IPS-NIHi7 (cell line): Measurements from ENCODE around the gene ZNF516.

Source experiments
- DNase-seq: peaks from one replicate; pipeline ENCODE4 v3.0.0; 2012; ENCODE audit warnings: mixed read lengths; ENCODE audit errors: extremely low spot score

Gene ZNF516

DNA sequence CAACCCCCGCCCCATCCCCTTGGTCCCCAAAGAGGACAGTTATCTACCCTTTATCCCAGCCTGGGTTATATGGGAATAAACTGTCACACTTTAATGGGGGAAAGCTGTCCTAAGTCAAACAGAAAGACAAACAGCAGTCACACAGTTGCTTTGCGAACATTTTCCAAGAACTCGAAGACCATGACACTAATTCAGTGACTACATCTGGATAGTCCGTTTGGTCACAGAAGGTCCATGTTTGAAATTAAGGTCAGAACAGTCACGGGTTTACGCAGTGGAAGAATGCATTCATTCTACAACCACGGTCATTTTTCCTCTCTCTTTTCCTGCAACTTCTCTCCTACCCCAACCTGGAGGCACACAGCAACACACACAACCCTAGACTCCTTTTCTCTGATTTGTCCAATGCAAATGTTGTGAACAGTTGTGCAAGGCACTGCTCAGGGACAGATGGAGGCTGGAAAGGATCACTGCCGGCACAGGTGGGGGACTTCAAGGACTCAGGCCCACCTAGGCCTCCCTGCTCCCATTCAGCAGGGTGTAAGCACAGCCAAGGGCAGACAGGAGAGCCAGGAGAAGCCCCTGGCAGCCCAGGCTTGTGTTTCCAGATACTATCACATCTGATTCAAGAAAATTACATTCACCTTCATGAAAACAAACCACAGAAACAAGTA is 39.9 kb downstream of the ZNF516 start:
- no peak for DNase-seq

DNA sequence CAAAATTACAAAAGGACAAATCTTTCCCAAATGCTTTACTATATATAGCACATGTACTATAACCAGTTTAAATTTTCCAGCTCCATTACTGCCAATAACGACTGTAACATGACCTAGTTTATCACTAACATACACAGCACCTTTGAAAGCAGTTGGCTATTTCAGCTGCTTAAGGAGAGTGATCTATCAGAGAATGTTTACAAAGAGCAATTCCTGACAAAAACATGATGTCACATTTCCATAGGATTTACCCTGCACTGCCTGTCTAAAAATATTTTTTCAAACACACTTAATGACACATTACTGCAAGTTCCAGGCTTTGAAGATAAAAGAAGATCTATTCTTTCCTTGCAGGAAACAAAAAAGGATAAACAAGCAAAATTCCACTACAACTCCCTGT is 40.6 kb downstream of the ZNF516 start:
- DNase-seq: no peak

DNA sequence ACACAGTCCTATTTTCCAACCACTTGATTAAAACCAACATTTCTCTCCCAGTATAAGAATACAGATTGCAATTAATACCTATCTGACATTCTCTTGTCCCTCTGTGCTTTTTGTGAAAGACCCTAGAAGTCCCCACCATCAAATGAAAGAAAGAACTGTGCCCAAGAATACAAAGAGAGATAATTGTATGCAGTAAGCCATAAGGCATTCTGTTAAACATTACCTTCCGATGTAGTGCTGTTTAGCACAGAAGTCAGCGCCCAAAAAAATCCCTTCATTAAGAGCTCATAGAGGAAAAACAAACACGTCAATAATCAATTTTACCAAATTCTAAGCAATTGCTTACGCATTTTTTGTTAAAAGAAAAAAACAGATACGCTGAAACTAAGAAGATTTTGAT is 41.1 kb downstream of the ZNF516 start:
- no peak for DNase-seq

DNA sequence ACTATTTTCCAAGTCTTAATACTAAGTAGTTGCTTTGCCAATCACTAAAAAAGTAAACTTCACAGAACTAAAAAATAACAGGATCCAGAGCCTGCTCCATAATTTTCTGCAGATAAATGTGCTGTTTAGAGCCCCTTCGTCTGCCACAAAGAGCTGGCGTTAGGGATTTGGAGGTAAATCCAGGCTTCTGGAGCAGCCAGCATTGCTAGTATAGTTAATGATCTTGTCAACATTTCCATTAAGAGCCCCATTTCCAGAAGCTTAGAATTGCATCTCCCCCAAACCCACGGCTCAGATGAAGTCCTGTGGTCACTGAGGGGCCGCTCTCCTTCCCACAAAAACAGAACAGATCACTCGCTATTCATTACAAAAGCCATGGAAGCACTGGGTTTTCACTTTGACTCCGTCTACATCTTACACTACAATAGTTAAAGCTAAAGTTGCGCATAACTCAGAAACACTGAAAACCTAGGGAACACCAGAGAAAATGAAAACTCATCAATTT is 41.9 kb downstream of the ZNF516 start:
- no peak for DNase-seq

DNA sequence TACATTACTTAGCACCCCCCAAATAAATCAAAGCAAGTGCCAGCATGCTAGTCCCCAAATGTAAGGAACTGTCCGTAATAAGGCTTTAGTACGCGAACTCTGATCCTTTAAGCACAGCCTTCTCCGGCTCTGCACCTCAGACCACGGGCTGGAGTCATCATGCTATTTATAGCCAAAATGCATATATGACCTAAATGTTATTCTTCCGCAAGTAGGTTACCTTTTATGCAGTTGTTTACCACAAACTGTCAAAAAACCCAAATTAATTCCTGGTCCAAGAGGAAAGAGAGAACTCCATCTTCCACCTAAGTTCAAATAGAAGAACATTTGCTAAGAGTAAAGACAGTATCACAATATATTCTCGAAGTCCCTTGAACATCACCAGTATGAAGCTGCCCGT is 42.7 kb downstream of the ZNF516 start:
- no peak for DNase-seq

DNA sequence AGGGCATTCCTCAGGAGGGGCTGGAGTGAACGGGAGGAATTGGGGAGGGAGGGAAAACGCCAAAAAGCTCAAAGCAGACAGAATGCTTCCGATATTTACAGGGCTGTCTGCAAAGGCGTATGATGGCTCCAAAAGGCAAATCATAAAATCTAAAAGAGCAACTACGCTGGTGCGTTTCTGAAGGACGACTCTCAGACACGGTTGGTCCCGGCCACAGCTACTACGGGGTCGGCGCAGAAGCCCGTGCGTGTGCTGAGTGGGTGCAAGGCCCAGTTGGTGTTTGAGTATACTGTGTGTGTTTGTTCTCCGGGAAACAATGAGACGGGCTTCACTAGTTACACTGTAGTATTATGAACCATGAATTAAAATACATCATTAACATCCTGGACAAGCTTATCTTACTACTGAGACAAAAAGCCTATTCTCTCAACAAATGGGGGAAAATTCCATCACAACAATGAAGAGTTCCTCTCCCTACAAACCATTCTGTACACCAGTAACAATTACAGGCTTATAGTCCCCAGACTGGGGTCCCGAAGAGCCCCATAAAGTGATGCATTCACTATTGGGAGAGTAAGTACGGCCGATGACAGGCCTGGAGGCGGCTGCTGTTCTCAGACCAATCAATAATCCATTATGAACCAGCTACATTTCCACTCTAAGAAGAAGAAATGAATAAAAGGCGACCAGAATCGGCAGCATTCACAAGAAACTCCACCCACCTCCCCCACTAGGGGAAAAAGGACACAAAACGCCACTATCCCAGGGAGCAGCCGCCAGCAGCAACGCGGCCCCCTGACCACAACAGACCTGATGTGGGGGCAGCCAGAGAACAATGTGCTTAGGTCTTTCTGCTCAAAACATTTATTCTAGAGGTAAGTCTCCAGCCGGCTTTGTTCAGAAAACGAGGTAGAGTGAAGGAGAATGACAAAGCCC is 43.4 kb downstream of the ZNF516 start:
- DNase-seq: no peak

DNA sequence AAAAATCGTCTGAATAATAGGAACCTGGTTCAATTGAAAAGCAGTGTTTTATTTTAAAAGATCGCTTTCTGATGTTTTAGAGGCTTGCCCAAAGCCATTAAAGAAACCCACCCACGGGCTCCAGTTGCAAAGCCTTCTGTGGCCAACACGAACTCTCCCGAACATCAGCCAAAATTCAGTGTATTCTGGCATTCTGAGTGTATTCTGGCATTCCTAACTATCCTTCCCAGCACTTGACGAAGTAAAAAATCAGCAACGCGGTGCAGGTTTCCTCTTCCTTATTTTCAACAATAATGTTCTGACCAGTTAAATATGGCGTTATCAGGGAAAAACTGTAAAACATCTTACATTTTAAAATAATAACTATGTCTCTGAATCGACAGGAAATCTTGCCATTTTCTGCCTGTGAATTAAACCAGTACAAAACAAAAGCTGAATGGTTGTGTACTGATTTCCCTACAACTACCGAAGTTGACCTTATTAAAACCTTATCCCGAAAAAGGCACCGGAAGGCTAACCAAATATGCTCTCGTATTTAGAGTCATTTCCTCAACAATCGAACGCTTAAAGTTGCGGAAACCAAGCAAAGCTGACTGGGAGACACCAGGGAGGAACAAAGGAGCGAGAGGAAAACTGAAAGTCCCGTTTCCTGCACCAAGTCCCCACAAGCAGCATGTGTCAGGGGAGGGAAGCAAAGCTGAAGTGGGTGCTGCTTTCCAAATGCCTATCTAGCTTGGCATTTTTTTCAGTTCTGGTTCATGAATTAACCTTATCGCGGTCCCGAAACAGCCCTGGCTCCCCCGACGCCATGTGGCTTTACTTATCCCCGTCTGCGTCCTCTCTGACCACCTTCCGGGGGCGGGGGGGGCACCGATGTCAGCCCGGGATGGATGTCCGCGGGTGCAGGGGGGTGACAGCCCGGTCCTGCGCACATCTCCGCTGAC is 44.3 kb downstream of the ZNF516 start:
- DNase-seq: peak; percentile 55

DNA sequence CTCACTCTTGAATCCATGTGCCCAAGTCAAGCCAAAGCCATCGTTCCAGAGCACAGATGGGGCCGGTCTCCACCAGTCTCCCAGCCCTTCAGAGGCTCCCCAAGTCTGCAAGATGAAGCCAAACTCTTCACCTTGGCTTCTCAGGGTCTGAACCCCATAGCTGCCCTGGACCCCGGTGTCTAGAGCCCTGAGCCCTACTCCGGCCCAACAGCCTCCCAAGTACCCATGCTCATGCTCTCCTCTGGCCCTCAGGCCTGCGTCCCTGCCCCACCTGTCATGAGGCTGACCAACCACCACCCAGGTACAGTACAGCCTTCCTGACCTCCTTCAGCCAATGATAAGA is 46.0 kb downstream of the ZNF516 start:
- DNase-seq: no peak

DNA sequence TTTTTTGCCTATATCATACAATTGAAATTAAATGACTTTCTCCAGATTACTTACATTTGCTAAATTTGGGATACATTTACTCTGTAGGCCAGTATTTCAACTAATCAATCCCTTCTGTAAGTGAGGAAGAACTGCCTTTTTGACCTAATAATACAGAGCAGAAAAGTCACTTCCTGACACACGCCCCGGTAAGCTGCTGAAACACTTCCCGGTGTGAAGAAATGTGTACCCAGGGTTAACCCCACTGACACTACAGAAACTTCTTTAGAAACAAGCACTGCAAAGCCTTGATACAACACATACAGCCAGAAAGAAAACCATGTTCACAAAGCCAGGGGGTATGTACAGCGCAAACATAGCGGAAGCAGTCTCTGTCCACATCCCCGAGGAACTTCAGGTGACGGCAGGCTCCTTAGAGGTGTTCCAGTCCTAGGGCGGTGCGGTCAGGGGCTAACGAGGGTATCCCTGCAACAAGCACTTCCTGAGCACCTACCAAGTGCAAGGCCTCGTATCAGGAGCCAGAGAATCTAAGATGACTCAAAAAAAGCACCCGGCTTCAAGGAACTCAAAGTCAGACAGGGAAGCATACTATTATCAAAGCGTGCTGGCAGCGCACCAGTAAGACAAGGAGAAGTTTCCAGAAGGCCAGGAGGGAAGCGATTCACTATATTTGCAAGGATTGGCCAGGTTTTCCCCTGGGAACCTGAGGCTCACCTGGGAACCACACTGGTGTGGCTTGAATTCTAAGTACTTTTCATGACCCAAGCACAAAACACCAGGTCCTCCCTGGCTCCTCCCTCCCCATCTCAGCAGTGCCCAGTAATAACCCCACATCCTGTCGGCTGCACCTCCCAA is 46.6 kb downstream of the ZNF516 start:
- DNase-seq: no peak

DNA sequence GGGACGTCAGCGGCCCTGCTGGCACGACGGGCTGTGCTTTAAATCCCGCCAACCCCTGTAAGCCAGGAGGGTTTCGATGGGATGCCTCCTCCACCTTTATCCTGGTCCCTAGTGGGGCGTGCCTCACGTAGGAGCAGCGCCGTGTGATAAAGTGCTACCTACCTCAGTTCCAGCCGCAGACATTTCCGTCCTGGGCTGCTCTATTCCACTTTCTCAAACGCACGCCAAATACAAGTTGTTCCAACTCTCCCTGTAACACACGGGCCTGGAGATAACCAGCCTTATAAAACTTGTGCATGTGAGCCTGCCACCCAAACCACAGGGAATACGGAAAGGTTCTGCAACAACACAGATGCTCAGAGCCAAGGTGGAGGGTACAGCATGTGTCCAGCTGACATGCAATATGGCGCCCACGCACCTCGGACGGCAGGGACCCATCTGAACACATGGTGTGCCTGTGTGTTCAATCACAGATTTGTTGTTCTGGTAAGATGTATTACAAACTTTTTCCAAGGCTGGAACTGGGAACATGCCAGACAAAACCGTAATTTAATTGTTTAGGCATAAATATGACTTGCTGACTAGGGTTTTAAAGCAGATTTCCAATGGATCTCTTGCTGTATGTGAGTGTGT is 47.7 kb downstream of the ZNF516 start:
- no peak for DNase-seq

DNA sequence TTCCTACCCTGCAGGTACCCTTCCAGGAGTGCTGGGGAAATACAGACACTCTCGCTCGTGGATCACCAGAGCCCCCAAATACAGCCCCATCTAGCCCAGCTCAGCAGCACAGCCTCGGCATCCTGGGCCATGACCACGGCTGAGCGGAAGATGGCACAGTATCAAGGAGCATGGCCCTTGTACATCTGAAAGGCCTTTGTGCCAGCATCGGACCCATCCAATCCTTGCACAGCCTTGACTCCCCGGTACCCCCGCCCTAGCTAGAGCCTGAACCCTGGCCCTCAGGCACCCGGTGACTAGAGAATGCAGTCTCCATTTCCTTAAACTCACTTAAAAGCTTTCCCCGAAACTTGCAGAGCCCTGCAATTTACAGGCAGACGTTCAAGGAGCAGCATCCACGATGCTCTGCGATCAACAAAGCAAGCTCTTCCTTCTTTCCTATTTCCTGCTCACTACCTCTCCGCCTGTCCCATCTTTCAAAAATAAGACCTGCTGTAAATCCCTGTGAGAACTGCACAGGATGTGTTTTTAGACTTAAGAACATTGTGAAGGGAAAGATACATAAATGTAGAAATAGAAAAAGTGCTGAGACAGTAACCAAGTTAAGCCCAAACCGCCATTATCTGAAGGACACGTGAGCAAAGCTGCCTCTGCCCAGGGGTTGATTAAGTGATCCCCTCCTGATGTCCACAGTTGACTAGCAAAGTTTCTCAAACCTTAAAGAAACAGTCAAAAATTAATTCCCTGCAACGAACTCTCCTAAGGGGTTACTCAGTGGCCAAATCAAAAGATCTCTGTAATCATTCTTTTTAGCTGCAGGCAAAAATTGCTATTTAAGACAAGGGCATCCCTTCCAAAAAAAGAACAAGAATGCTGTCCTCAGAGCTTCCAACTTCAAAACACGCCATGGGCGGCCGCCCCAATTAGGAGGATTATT is 48.5 kb downstream of the ZNF516 start:
- no peak for DNase-seq

DNA sequence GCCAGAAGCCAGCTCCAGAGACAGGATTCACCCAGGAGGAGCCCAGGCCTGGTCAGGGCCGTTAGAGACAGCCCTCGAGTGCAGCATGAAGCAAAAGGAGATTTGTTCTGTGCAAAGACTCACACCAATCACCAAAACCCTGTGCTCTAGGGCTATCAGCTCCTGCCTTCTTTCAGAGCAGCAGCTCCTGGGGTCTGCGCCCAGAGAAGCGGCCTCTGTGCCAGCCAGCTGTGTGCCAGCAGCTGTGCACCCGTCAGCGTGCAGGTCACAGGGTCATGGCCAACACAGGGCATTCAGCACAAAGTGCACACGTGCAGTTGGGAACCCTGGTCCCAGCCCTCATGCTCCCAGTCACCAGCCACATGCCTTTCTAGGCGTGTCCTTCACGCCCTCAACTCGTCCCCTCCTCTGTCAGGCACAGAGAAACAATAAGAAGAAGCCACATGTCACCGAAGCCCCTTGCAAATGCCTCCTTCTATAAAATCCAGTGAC is 49.3 kb downstream of the ZNF516 start:
- DNase-seq: no peak

DNA sequence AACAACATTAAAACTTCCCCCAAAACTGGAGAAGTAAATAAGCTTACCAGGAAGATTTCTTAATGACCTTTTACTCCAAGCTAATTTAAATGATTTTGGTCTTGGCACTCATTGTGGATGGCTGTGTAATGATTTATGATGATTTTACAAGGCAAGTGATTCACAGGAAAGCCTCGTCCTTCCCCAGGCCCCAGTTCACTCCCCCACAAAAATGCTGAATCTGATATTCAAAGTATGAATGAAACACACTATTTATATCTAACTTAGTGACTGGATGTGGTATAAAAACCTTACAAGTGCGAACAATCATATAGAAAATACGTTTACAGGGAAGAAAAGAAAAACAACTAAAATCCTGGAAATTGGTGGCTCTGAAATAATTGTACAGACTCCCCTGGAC is 49.8 kb downstream of the ZNF516 start:
- DNase-seq: no peak

DNA sequence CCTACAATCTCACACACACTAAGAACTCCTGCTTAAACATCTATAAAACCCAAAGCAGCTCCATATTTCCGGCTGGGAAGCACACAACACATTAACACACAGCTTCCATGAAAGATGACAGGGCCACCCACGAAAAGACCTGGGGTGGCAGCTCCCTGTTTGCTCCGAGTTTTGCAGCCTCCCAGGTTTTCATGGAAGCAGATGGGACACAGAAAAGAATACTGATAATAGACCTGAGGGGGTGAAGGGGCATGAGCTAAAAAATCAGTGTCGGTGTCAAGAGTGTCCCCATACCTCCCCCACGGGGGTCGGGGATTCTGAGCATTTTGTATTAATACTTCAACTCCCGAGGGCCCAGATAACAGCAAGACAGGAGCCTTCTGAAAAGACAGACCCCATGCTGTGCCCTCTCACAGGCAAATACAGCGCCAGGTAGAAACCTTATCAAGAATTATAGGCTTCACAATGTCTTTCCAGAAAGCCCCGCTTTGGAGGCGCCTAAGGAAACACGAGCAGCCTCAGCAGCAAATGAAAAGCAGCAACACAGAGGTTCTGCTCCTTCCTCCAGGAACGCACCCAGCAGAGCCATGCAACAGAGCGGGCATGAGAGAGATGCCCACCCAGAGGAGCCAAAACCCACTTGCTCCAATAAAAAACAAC is 50.5 kb downstream of the ZNF516 start:
- no peak for DNase-seq

DNA sequence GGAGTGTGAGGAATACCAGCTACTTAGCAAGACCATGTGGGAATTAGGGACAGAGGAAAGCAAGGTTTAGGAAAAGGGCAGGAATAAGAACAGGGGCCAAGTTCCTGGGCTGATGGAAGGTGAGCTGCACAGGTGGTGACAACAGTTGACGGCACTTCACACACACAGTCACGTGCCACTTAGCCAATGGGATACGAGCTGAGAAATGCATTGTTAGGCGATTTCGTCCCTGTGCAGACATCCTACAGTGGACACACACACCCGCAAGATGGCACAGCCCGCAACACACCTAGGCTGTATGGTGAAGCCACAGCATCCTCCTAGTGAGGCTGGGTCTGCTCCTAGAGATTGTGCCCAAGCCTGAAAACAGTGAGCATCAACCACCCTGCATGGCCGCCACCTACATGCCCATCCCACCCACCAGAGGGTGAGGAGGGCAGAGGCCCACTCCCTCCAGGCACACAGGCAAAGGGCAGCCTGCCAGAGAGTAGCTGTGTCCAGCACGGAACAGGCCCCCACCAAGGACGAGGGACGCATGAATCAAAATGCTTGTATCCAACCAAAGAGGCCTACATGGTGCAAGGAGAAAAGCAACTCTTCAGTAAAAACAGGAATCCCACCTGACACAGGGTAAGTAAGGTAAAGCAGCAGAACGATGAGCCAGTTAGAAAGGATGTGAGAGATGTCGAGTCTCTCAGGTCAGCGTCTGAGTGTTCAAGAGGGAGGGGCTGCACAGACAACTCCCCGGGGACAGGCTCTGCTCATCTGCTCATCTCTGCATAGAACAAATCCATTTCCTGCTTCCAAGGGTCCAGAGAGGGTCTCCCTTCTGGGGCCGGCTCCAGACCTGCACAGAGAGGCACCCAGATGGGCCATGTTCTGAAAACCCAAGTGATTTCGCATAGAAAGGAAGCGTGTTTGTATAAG is 51.3 kb downstream of the ZNF516 start:
- no peak for DNase-seq

DNA sequence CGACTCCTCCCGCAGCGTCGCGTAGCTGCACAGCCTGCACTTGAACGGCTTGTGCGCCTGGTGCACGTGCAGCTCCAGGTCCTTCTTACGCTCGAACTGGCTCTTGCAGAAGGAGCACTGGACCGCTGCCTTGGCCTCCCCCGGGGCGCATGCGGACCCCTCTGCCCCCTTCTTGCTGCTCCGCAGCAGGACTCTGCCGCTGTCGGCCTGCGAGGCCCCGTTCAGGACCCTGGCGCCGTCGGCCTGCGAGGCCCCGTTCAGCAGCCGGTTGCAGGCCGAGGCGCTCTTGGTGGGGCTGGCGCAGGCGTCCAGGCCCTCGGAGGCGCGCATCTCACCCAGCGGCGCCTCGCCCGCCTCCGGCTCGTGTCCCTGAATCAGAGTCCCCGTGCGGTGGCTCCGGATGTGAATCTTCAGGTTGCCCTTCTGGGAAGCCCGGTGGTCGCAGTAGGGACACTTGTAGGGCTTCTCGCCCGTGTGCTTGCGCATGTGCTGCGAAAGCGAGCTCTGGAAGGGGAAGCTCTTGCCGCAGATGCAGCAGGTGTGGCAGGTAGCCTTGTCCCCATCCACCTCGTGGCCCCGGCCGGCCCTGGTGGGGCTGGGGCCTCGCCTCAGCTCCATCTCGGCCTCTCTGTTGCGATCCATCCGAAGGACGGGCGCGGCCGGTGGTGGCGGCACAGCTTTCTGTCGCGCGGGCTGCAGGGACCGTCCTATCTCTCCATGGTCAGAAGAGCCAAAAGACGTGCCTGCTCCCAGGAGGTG is 52.5 kb downstream of the ZNF516 start:
- DNase-seq: no peak
